ENCODE results near the gene PCDH1.

DNA sequence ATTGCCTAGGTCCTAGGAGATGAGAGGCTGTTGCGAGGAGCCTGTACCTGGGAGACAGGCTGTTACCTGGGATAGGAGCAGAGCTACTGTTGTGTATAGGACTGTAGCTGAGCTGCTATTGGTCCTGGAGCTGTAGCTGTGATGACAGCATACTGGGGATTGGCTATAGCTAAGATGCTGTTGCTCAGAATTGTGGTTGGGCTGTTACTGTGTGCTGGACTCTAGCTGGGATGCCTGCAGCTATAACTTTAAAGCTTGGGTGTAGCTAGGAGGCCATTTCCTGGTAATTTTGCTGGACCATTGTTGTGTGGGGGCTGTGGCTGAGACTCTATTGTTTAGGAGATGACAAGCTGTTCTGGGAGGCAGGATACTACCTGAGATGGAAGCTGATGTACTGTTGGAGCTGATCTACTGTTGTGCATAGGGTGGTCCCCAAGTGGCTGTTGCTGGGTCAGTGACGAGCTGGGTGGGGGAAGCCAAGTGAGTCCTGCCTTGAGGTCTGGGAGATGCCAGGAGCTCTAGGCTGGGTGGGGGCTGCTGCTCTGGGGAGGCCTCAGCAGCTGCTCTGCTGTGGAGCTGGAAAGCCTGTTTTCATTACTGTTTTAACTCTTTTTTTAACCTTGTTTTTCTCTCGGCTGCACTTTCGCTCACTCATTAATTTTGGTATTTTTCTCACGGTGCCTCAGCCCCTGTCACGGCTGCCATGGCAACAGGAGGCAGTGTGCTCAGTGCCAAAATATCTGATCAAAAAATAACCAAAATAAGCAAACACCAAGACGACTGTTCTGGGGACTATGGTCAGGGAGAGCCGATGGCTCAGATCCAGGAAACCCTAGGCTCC is 3.0 kb upstream of the PCDH1 start:
- TF ChIP-seq, protein P1, sequence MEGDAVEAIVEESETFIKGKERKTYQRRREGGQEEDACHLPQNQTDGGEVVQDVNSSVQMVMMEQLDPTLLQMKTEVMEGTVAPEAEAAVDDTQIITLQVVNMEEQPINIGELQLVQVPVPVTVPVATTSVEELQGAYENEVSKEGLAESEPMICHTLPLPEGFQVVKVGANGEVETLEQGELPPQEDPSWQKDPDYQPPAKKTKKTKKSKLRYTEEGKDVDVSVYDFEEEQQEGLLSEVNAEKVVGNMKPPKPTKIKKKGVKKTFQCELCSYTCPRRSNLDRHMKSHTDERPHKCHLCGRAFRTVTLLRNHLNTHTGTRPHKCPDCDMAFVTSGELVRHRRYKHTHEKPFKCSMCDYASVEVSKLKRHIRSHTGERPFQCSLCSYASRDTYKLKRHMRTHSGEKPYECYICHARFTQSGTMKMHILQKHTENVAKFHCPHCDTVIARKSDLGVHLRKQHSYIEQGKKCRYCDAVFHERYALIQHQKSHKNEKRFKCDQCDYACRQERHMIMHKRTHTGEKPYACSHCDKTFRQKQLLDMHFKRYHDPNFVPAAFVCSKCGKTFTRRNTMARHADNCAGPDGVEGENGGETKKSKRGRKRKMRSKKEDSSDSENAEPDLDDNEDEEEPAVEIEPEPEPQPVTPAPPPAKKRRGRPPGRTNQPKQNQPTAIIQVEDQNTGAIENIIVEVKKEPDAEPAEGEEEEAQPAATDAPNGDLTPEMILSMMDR (IDR thresholded peaks at IDR 0.05) = no peak
- TF ChIP-seq POLR2A (IDR thresholded peaks at IDR 0.05) = no peak

Measured in right lobe of liver (tissue), 4 donors.